PFSK-1 (cell line): ENCODE measurements around the gene PHLPP1.

Experiments
- FOXP2 ChIP-seq: optimal IDR thresholded peaks from 2 replicates; pipeline ENCODE3; 2011; ENCODE audit warnings: borderline replicate concordance, control low read depth, inconsistent platforms; ENCODE audit not compliant: insufficient read depth; ENCODE audit errors: extremely low read length, extremely low read depth
- POLR2AphosphoS5 ChIP-seq: IDR thresholded peaks from 2 replicates; pipeline ENCODE4 v1.6.1; 2012; ENCODE audit warnings: low read depth, mild to moderate bottlenecking, control low read depth, low read length, moderate library complexity
- REST ChIP-seq, 2 experiments: IDR thresholded peaks; 2 replicates each; pipeline versions ENCODE4 v1.6.1 to v1.8.0; 2011 to 2012; ENCODE audit warnings: low read depth in 2 of 2, low read length in 2 of 2, control low read depth in 1 of 2, inconsistent platforms in 1 of 2, mild to moderate bottlenecking in 1 of 2, moderate library complexity in 1 of 2; ENCODE audit not compliant: insufficient read depth in 1 of 2
- SIN3A ChIP-seq: IDR thresholded peaks from 2 replicates; pipeline ENCODE4 v1.6.1; 2012; ENCODE audit warnings: mild to moderate bottlenecking, low read length, moderate library complexity, borderline replicate concordance; ENCODE audit not compliant: insufficient read depth
- TAF1 ChIP-seq: IDR thresholded peaks from 2 replicates; pipeline ENCODE4 v1.6.1; 2012; ENCODE audit warnings: low read length, control low read depth, borderline replicate concordance; ENCODE audit not compliant: insufficient read depth

PHLPP1 gene

DNA sequence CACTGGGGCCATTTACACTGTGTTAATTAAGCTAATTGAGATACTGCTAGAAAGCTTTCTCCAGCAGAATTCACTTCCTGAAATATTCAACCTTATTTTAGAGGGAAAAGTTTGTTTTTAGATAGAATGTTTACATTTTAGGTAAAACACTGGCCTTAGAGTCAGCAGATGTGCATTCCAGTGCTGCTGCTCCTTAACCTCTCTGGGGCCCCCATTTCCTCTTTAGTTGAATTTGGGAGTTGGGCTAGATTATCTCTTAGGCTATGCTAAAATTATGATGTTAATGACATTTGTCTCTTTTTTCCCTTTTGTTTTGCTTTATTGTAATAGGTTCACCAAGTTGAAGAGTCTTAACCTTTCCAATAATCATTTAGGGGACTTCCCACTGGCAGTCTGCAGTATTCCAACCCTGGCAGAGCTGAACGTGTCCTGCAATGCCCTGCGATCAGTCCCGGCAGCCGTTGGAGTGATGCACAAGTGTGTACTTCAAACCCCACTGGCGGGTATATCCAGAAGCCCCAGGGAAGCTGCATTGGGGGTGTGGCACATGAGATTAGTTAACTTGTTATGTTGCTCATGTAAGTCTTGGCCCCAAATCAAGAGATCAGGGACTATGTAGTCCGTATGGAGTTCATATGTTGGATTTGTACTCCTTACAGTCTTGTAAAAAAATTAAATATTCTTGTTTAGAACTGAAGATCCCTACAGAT is 179.5 kb downstream of the PHLPP1 start:
- TF ChIP-seq REST (IDR thresholded peaks at IDR 0.05; ENCODE audit: insufficient read depth in 1 of 2, low read depth in 2 of 2, low read length in 2 of 2), result no peak
- TF ChIP-seq POLR2AphosphoS5, result no peak
- no peak for TF ChIP-seq SIN3A
- TF ChIP-seq TAF1, result no peak

- no peak for TF ChIP-seq POLR2AphosphoS5
- no peak for TF ChIP-seq REST (IDR thresholded peaks at IDR 0.05; ENCODE audit: insufficient read depth in 1 of 2, low read depth in 2 of 2, low read length in 2 of 2)
Observed at GRCh38 chr18:62897153-62897552, 181.8 kb downstream of the PHLPP1 start.

DNA sequence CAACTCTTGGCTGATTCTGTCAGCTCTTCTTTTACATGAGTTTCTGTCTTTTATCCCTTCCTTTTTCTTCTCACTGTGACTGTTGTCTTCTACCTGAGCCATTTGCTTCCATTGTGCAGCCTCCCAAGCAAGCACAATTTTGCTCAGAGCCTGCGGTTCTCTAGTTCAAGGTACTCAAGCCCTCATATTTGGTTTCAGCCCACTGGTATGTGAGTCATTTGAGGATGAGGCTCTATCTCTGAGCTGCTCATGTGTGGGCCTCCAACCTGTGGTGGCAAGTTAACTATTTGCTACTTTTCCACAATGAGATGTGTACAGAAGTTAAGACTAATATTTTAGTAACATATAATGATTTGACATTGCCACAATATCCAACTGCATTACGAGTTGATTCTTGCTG is 183.0 kb downstream of the PHLPP1 start:
- TF ChIP-seq REST (IDR thresholded peaks at IDR 0.05; ENCODE audit: insufficient read depth in 1 of 2, low read depth in 2 of 2, low read length in 2 of 2) (no peak), SIN3A (no peak), FOXP2 (no peak), TAF1 (no peak), POLR2AphosphoS5 (no peak)

- TF ChIP-seq FOXP2, result no peak
- no peak for TF ChIP-seq SIN3A
- TF ChIP-seq TAF1, result no peak
- no peak for TF ChIP-seq REST (IDR thresholded peaks at IDR 0.05; ENCODE audit: insufficient read depth in 1 of 2, low read depth in 2 of 2, low read length in 2 of 2)
- no peak for TF ChIP-seq POLR2AphosphoS5
Observed at GRCh38 chr18:62899534-62899933, 184.2 kb downstream of the PHLPP1 start.

DNA sequence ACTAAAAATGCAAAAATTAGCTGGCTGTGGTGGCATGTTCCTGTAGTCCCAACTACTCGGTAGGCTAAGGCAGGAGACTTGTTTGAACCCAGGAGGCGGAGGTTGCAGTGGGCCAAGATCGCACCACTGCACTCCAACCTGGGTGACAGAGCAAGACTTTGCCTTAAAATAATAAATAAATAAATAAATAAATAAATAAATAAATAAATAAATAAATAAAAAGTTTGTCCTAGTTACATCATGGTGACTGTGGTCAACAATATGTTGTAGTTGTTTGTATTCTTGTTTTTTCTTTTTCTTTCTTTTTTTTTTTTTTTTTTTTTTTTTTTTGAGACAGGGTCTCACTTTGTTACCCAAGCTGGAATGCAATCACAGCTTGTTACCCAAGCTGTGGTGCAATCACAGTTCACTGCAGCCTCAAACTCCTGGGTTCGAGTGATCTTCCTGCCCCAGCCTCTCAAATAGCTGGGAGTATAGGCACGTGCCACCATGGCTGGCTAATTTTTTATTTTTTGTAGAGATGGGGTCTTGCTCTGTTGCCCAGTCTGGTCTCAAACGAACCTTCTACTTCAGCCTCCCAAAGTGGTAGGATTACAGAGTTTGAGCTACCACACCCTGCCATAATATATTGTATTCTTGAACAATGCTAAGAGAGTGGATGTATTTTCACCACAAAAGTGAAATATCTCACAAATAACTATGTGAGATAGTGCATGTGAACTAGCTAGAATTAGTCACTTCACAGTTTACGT is 185.0 kb downstream of the PHLPP1 start:
- TF ChIP-seq TAF1 (no peak), POLR2AphosphoS5 (no peak), SIN3A (no peak)
